ENCODE measurements around the gene SYT2. TPM values are rescaled to one million over a fixed set of nuclear protein-coding genes. Genes with fewer than 3 reads are reported as not detected.

Gene SYT2
- total and polyA plus RNA-seq, 10 of the 15 experiments (the other 5 are each of a cell fraction or from before 2014, with no cell fraction given), result not detected

- H3K79me2 ChIP-seq (ENCODE audit: control insufficient read depth, insufficient read depth, low read length), result no peaks in the 10 kb centered on the region
- no peak overlapping the region for H3K27ac ChIP-seq (ENCODE audit: control insufficient read depth, insufficient read depth)
- ChIA-PET SMC1A (ENCODE audit: uncharacterized antibody, unreplicated experiment) (no interaction called here), POLR2A (no interaction called here), CTCF (interaction anchor here (1.0 kb wide), 1 partner anchor 9 kb away, joined by 3 read pairs; no protein-coding TSS in a partner anchor), RAD21 (ENCODE audit: unreplicated experiment) (no interaction called here)
- no peaks in the 10 kb centered on the region for H3K9me3 ChIP-seq (replicated peaks; ENCODE audit: control insufficient read depth, insufficient read depth, low read length)
- no peak overlapping the region for H2AFZ ChIP-seq (ENCODE audit: control insufficient read depth, low read depth, low read length)
- DNase-seq (ENCODE audit: low read depth, low spot score) (no peak), FAIRE-seq (no peak), ATAC-seq (no peak)
- intact Hi-C loops (cut with micrococcal nuclease; ENCODE audit: unreplicated experiment), result no loop called here
- 32% methylated on average over 9 of the region's 9 CpGs for WGBS (ENCODE audit: insufficient coverage, insufficient replicate concordance, low lambda C conversion rate, missing lambda C conversion rate)
- no TSS peak for BruUV-seq (replicated peaks)
- H3K4me2 ChIP-seq (ENCODE audit: control insufficient read depth, insufficient read depth), result no peak overlapping the region
- no peak overlapping the region for H3K4me3 ChIP-seq
- no peak overlapping the region for H3K9ac ChIP-seq (ENCODE audit: control insufficient read depth, insufficient read depth, low read length)
- no peaks in the 10 kb centered on the region for H3K36me3 ChIP-seq (ENCODE audit: control insufficient read depth in 2 of 2, insufficient read depth in 2 of 2, low read length in 1 of 2)
- H4K20me1 ChIP-seq (ENCODE audit: control insufficient read depth, insufficient read depth), result no peaks in the 10 kb centered on the region
- no peaks in the 10 kb centered on the region for H3K4me1 ChIP-seq (ENCODE audit: control insufficient read depth, insufficient read depth, low read length)
- TF ChIP-seq BACH1 (IDR thresholded peaks at IDR 0.05; ENCODE audit: borderline replicate concordance) (no peak), YBX1 (IDR thresholded peaks at IDR 0.05) (no peak), E2F8 (IDR thresholded peaks at IDR 0.05; ENCODE audit: low read depth, partially characterized antibody) (no peak), MTA3 (IDR thresholded peaks at IDR 0.05; ENCODE audit: borderline replicate concordance, low read length) (no peak), PAX5 (IDR thresholded peaks at IDR 0.05; ENCODE audit: borderline replicate concordance, low read depth, low read length) (no peak), FOS (IDR thresholded peaks at IDR 0.05; ENCODE audit: borderline replicate concordance, extremely low read depth, insufficient read length) (no peak), IKZF2 (IDR thresholded peaks at IDR 0.05) (no peak), KAT2A (conservative IDR thresholded peaks at IDR 0.05; ENCODE audit: control insufficient read depth, low read depth, low read length) (no peak), ZBTB33 (IDR thresholded peaks at IDR 0.05) (no peak), HDAC2 (IDR thresholded peaks at IDR 0.05) (no peak), FOXM1 (IDR thresholded peaks at IDR 0.05; ENCODE audit: low read depth, low read length) (no peak), EP300 (IDR thresholded peaks at IDR 0.05; ENCODE audit: borderline replicate concordance in 1 of 2, control insufficient read depth in 1 of 2, low read depth in 2 of 2, low read length in 2 of 2) (no peak), TCF12 (IDR thresholded peaks at IDR 0.05; ENCODE audit: low read depth, low read length) (no peak), RB1 (IDR thresholded peaks at IDR 0.05; ENCODE audit: borderline replicate concordance) (no peak), ATF7 (IDR thresholded peaks at IDR 0.05; ENCODE audit: low read depth) (no peak), RFX5 (IDR thresholded peaks at IDR 0.05; ENCODE audit: low read depth, low read length) (no peak), NFIC (IDR thresholded peaks at IDR 0.05; ENCODE audit: low read depth, low read length) (no peak), SRF (IDR thresholded peaks at IDR 0.05; ENCODE audit: low read depth in 2 of 2, low read length in 2 of 2) (no peak)
- in situ Hi-C loops (cut with MboI), result no loop called here
- peaks cover 1 to 2% of the 10 kb centered on the region in 2 experiments; a peak in 3 of 4 replicates for H3K27me3 ChIP-seq (replicated peaks in 1 of 2; ENCODE audit: control insufficient read depth in 2 of 2, insufficient read depth in 2 of 2, low read length in 1 of 2)
These were observed 27.8 kb downstream of the SYT2 start for GRCh38 chr1:202682477-202682876.
